ENCODE data around the gene LARP6.
"Not testable (repeated sequence)": the region's sequence is repeated elsewhere in the genome, so short reads cannot be mapped to it uniquely, and the experiment has no call there.

Gene LARP6

GRCh38 chr15:70859322-70859908 is 5.5 kb upstream of the LARP6 start:
- no peak for DNase-seq (ENCODE audit: low read depth in 3 of 3)

DNA sequence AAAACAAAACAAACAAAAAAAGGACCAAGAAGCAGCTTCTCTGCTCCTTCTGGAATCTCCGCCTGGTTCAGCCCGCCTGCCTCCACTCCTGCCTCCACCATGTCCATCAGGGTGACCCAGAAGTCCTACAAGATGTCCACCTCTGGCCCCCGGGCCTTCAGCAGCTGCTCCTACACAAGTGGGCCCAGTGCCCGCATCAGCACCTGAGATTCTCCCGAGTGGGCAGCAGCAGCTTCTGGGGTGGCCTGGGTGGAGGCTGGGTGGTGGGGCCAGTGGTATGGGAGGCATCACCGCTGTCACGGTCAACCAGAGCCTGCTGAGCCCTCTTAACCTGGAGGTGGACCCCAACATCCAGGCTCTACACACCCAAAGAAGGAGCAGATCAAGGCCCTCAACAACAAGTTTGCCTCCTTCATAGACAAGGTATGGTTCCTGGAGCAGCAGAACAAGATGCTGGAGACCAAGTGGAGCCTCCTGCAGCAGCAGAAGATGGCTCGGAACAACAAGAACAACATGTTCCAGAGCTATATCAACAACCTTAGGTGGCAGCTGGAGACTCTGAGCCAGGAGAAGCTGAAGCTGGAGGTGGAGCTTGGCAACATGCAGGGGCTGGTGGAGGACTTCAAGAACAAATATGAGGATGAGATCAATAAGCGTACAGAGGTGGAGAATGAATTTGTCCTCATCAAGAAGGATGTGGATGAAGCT is 4.8 kb upstream of the LARP6 start:
- not testable (repeated sequence) for DNase-seq (ENCODE audit: low read depth in 3 of 3)

DNA sequence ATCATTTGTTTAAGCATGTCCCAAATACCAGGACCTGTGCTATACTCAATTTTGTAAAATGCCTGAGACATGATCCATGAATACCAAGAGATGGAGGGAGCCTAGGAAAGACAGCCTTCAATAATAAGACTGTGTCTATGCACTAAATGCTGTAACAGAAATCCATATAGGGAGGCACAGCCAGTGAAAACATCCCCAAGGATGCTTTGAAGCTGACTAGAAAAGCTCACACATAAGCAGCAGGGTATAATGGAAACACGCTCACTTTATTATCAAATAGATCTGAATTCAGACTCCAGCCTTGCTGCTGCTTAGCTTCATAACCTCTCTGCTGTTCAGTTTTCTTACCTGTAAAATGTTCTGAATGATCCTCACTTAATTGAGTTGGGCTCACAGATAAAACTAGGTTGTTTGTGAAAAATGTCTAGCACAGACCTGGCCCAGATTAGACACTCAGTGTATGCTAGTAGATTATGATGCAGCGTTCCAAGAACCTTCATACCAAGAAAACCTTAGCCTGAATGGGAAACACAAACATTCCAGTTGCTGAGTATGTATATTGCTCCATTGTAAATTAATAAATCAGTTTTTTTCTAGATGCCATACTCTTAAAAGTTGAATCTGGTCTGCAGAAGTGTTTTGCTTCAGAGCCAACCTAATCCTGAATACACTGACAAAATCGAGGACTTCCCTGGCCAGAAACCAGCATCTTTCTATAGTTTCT is 3.8 kb upstream of the LARP6 start:
- DNase-seq (ENCODE audit: low read depth in 3 of 3), result no peak

DNA sequence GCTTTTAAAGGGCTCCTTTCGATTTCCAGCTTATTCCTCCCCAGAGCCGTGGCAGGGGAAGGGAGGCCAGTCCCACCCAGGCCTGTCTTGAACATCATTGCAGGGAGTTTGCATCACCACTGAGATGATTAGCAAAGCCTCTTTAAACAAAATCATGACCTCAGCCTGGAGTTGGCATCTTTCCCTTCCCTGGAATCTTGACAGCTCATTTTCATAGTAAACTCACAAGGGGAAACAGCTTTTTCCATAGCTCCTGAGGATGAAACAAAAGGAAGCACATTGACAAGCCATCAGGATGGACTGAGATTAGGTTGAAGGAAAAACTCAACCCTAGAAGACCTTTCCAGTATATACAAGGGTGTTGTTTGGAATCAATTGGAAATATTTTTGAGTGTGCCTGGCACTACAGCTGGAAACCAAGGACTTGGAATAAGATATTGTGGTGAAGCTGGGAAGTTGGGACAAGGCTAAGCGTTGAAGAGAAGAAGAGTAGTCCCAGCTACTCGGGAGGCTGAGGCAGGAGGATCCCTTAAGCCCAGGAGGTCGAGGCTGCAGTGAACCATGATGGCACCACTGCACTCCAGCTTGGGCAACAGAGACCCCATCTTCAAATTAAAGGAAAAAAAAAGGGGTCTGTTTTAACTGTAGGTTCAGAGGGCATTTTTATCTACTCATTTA is 3.1 kb upstream of the LARP6 start:
- DNase-seq (ENCODE audit: low read depth in 3 of 3), result no peak

DNA sequence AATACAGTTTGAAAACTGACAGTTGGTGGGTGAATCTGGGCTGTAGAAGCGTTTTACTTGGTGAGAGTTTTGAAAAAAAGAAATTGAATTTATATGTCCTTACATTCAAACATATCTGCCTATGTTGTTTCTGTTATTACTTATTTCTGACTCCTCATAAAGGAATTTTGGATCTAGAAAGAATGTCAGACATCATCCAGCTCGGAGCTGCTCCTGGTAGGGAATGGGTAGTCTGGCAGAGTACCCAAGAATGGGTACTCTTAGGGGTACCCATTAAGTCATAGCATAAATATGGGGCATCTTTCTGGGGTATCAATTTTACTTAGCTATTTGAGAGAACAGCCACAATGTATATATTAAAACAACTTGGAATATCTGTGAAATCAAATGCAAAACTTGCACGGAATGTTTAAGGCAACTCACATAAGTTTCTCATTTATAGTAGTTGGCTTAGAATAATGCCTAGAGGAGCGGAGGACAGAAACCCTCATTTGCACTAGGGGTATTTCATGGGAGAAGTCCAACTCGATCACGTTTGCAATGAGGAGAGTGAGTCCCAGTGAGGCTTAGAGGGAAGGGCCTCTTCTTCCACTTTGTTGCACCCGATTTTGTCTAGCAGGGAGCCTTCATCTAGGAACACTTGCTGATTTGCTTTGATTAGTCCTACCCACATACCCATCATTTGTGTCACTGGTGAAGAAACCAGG is 2.4 kb upstream of the LARP6 start:
- no peak for DNase-seq (ENCODE audit: low read depth in 3 of 3)

DNA sequence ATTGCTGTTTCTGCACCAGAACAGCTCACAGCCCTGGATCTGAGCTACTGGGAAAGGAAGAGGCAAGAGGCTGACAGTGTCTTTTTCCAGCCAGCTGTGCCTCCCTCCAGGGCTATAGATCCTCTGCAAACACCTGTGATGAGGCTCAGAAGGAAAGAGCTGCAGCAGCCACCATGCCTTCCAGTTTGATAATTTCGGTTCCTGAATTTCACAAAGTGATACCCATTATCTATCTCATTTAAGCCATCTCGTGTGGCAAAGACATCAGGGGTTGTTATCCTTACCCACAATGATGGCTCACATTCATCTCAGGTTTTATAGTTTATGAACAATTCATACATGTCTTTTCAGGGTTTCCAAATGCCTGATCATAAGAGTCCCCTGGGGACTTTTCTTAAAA is 1.8 kb upstream of the LARP6 start:
- DNase-seq (ENCODE audit: low read depth in 3 of 3), result no peak

DNA sequence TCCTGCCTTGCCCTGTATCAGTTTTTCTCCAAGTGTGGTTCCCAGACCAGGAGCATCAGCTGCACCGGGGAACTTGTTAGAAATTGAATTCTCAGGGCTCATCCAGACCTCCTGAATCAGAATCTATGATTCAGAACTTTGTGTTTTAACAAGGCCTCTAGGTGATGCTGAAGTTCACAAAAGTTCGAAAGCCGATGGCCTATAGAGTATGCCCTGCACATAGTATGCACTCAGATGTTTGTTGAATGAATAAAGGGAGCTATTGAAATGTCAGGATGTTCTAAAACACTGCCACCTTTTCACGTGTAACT is 664 bp upstream of the LARP6 start:
- DNase-seq (ENCODE audit: low read depth in 3 of 3), result no peak

- DNase-seq (ENCODE audit: low read depth in 3 of 3), result no peak
Observed at GRCh38 chr15:70853318-70853972, 512 bp downstream of the LARP6 start.

DNA sequence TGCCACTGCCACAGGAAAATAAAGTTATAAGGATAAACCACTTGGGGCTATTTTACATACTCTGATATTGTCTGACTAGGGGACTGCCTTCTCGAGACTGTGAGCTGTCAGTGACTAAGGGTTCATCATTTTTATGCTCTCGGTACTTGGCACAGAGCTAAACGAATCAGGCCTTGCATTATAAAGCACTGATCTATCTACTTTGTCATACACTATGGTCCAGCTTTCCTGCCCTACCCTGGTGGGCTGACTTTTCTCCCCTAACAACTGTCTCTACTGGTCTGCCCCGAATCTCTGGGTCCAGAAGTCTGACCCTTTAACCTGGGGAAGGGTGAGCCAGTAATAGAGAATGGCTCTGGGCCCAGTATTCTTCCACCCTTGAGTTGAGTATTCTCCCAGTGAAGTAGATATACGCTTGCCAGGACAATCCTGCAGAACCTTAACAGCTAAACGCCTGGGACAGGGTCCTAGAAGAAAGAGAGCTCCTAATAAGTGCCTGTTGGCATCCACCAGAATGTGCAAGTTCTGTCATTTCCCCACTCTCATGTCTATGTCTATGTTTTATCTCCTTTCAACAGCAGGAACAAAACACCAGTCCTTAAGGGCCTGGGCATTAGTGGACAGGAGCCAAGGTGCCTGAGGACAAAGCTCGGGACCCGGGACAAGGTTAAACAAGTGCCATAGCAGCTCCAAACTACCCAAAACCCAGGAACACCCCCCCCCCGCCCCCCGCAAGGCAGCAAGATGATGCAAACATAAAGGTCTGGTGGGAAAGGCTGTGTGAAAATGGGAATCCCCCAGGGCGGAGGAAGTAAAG is 1.2 kb downstream of the LARP6 start:
- DNase-seq (ENCODE audit: low read depth in 3 of 3), result no peak

DNA sequence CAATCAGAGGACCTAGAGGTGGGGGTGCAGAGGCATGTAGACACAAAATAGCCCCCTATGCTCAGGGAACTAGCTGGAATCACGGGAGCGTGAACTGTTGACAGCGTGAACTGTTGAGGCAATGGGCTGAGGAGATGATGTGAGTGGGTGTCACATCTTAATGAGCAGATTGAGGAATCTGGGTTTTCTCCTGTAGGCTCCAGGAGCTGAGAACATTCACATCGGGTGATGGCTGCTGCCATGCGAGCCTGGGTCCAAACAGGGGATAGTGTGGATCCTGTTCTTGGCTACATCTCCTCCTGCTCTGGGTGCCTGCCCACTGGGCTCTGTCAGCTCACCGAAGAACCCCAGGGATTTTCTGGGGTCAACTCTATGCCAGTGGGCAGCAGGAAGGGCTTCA is 2.1 kb downstream of the LARP6 start:
- no peak for DNase-seq (ENCODE audit: low read depth in 3 of 3)

DNA sequence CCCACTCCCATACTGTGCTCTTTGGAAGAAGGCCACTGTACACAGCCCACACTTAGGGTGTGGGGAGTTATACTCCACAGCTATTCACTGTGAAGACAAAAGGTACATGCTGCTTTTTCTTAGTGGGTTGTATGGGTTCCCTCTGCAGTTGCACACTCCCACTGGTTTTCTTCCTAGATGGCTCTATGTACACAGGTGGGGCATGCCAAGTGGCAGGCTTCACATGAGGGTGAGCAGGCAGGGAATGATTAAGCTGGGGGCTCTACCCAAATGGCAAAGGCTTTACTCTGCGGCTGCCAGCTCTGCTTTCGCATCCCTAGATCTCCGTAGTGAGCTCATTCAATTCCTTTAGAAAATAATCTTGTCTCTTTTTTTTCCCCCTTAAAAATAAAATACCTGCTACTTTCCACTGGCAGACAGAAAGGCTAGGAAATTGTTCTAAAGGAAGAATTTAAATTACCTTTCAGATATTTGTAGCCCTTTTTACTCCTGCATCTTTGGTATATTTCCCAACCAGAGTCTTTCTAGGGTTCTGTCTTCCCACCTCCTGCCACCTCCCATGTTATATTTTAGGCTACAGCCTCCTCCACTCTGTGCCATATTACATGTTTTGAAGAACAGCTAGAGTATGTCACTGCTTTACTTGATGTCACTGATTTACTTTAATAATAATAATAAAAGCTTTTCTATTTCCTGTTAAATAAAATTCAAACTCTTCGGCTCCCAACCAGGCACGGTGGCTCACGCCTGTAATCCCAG is 8.2 kb downstream of the LARP6 start:
- DNase-seq (ENCODE audit: low read depth in 3 of 3), result no peak

GRCh38 chr15:70837476-70837875 is 16.5 kb downstream of the LARP6 start:
- DNase-seq (ENCODE audit: low read depth in 3 of 3), result no peak

- no peak for DNase-seq (ENCODE audit: low read depth in 3 of 3)
Observed at GRCh38 chr15:70835841-70836240, 18.1 kb downstream of the LARP6 start.

GRCh38 chr15:70835415-70835814 is 18.5 kb downstream of the LARP6 start:
- DNase-seq (ENCODE audit: low read depth in 3 of 3), result no peak

GRCh38 chr15:70834999-70835398 is 19.0 kb downstream of the LARP6 start:
- no peak for DNase-seq (ENCODE audit: low read depth in 3 of 3)

- no peak for DNase-seq (ENCODE audit: low read depth in 3 of 3)
Observed at GRCh38 chr15:70833861-70834765, 19.8 kb downstream of the LARP6 start.

- DNase-seq (ENCODE audit: low read depth in 3 of 3), result no peak
Observed at GRCh38 chr15:70833422-70833821, 20.5 kb downstream of the LARP6 start.

- no peak for DNase-seq (ENCODE audit: low read depth in 3 of 3)
Observed at GRCh38 chr15:70832176-70832575, 21.8 kb downstream of the LARP6 start.

Data from stimulated activated CD4-positive, alpha-beta T cell treated with anti-CD3 and anti-CD28 coated beads, TNF-alpha, amount 100 ng/mL, for 24 hours (primary cell).